ENCODE data around the gene TSHZ2. TPM values are rescaled to one million over a fixed set of nuclear protein-coding genes. Genes with fewer than 3 reads are reported as not detected.

The TSHZ2 gene
- total and polyA plus RNA-seq, 9 of the 15 experiments (the other 6 are each of a cell fraction or from before 2014, with no cell fraction given) = 0.03 to 0.20 (median 0.05) TPM; not detected in 4

DNA sequence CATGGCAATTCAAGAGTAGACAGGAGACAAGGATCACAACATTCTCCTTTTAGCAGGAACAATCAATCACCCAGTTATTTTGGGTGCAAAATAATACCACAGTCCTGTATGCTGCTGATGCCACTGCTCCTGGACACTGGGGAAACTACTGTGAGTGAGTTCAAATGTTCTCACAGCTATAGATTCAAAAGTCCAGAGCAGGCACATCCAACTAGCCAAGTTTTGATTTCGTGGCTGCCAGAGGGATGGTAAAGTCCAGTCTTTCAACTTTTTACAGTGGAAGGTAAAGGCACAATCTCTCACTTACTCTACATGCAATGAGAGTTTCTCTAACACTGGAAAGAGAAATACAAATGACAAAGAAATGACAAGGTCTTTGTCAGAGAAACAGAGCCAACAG is 26.9 kb upstream of the TSHZ2 start:
- POLR2A ChIA-PET = no interaction called here
- in situ Hi-C loops (cut with MboI) = no loop called here

More for the DNA sequence above, 26.9 kb upstream of the TSHZ2 start:
- H4K20me1 ChIP-seq (replicated peaks; ENCODE audit: control insufficient read depth, insufficient read depth, low read length) = no peaks in the 10 kb centered on the region
- no peak for FAIRE-seq
- no peak overlapping the region for H3K4me2 ChIP-seq (ENCODE audit: insufficient read depth, low read length)
- H3K4me3 ChIP-seq = no peak overlapping the region
- no peaks in the 10 kb centered on the region for H3K4me1 ChIP-seq (replicated peaks in 1 of 2; ENCODE audit: control insufficient read depth in 2 of 2, insufficient read depth in 2 of 2, low read length in 2 of 2)
- H3K9me1 ChIP-seq (ENCODE audit: control insufficient read depth, insufficient read depth, low read length) = no peaks in the 10 kb centered on the region
- no peak for DNase-seq (ENCODE audit: extremely low read depth in 1 of 4, low spot score in 3 of 4)
- no peak for ATAC-seq
- no peaks in the 10 kb centered on the region for H3K9me3 ChIP-seq (replicated peaks; ENCODE audit: control insufficient read depth, insufficient read depth, low read depth, low read length)
- H3K9ac ChIP-seq (ENCODE audit: insufficient read depth in 1 of 2, low read depth in 2 of 2, low read length in 2 of 2) = no peak overlapping the region
- CTCF ChIA-PET (ENCODE audit: low intra/inter-chr PET ratio) = interaction anchor here (0.6 kb wide), 1 partner anchor 194 kb away, joined by 3 read pairs; no protein-coding TSS in a partner anchor
- no peaks in the 10 kb centered on the region for H3K79me2 ChIP-seq (ENCODE audit: control insufficient read depth, insufficient read depth, low read length)
- H2AFZ ChIP-seq (ENCODE audit: low read depth, low read length) = no peak overlapping the region
- no TSS peak for BruUV-seq (replicated peaks)
- no peak overlapping the region for H3K27ac ChIP-seq (ENCODE audit: extremely low read depth, low read depth, low read length)
- intact Hi-C loops (cut with micrococcal nuclease) = no loop called here
- no peaks in the 10 kb centered on the region for H3K27me3 ChIP-seq (ENCODE audit: control insufficient read depth in 2 of 2, insufficient read depth in 2 of 2, low read length in 2 of 2)
- no peaks in the 10 kb centered on the region for H3K36me3 ChIP-seq (ENCODE audit: control insufficient read depth, insufficient read depth, low read length)
- WGBS (ENCODE audit: insufficient coverage, low coverage, missing lambda C conversion rate) = 0% methylated on average over 1 of the region's 1 CpG
- TF ChIP-seq ARHGAP35 (IDR thresholded peaks at IDR 0.05; ENCODE audit: partially characterized antibody) (no peak), YY1 (IDR thresholded peaks at IDR 0.05; ENCODE audit: borderline replicate concordance in 1 of 3, control insufficient read depth in 1 of 3, extremely low read depth in 1 of 3, insufficient read depth in 3 of 3, insufficient read length in 1 of 3, insufficient replicate concordance in 2 of 3, low read depth in 1 of 3, low read length in 2 of 3) (no peak), HNRNPUL1 (IDR thresholded peaks at IDR 0.05; ENCODE audit: low read length) (no peak), SRSF3 (IDR thresholded peaks at IDR 0.05; ENCODE audit: insufficient read depth, low read length) (no peak), PRMT5 (CRISPR knock-in tag; IDR thresholded peaks at IDR 0.05) (no peak), GATAD2B (IDR thresholded peaks at IDR 0.05; ENCODE audit: borderline replicate concordance) (no peak), BRD4 (IDR thresholded peaks at IDR 0.05) (no peak), SMARCB1 (IDR thresholded peaks at IDR 0.05; ENCODE audit: insufficient read length, low read depth) (no peak), ZSCAN32 (CRISPR knock-in tag; IDR thresholded peaks at IDR 0.05) (no peak), ZSCAN29 (IDR thresholded peaks at IDR 0.05) (no peak)
- TF ChIP-seq, protein P1, sequence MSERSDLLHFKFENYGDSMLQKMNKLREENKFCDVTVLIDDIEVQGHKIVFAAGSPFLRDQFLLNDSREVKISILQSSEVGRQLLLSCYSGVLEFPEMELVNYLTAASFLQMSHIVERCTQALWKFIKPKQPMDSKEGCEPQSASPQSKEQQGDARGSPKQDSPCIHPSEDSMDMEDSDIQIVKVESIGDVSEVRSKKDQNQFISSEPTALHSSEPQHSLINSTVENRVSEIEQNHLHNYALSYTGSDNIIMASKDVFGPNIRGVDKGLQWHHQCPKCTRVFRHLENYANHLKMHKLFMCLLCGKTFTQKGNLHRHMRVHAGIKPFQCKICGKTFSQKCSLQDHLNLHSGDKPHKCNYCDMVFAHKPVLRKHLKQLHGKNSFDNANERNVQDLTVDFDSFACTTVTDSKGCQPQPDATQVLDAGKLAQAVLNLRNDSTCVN (CRISPR knock-in tag; IDR thresholded peaks at IDR 0.05) = no peak
- TF ChIP-seq, protein P2, sequence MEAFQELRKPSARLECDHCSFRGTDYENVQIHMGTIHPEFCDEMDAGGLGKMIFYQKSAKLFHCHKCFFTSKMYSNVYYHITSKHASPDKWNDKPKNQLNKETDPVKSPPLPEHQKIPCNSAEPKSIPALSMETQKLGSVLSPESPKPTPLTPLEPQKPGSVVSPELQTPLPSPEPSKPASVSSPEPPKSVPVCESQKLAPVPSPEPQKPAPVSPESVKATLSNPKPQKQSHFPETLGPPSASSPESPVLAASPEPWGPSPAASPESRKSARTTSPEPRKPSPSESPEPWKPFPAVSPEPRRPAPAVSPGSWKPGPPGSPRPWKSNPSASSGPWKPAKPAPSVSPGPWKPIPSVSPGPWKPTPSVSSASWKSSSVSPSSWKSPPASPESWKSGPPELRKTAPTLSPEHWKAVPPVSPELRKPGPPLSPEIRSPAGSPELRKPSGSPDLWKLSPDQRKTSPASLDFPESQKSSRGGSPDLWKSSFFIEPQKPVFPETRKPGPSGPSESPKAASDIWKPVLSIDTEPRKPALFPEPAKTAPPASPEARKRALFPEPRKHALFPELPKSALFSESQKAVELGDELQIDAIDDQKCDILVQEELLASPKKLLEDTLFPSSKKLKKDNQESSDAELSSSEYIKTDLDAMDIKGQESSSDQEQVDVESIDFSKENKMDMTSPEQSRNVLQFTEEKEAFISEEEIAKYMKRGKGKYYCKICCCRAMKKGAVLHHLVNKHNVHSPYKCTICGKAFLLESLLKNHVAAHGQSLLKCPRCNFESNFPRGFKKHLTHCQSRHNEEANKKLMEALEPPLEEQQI (IDR thresholded peaks at IDR 0.05) = no peak
- TF ChIP-seq, protein P3, sequence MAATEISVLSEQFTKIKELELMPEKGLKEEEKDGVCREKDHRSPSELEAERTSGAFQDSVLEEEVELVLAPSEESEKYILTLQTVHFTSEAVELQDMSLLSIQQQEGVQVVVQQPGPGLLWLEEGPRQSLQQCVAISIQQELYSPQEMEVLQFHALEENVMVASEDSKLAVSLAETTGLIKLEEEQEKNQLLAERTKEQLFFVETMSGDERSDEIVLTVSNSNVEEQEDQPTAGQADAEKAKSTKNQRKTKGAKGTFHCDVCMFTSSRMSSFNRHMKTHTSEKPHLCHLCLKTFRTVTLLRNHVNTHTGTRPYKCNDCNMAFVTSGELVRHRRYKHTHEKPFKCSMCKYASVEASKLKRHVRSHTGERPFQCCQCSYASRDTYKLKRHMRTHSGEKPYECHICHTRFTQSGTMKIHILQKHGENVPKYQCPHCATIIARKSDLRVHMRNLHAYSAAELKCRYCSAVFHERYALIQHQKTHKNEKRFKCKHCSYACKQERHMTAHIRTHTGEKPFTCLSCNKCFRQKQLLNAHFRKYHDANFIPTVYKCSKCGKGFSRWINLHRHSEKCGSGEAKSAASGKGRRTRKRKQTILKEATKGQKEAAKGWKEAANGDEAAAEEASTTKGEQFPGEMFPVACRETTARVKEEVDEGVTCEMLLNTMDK (IDR thresholded peaks at IDR 0.05; ENCODE audit: borderline replicate concordance, insufficient read depth, low read depth, low read length, poor library complexity, severe bottlenecking) = no peak
